HG03439 (cell line): ENCODE data around the gene FNDC11.

ENCODE experiments used
- ATAC-seq: cut with Tn5 transposase; IDR thresholded peaks from one replicate; pipeline ENCODE4 v1.9.1; 2021; ENCODE audit warnings: mild to moderate bottlenecking, moderate library complexity; ENCODE audit not compliant: unreplicated experiment

The FNDC11 gene

DNA sequence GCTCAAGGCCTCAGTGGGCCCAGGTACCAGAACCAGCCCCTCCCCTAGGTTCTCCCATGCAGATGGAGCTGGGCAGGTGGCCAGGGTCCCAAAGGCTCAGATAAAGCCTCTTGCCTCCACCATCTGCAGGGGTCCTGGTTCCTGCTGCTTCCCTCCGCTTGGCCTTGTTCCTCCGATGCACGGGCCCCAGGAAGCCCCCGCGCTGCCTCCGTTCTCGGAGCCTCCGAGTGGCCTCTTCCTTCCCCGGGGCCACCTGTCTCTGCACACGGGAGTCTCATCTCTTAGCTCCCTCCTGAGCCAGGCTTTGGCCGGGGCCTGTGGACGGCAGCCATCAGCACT lies 14.9 kb upstream of the FNDC11 start:
- ATAC-seq, result no peak

- no peak for ATAC-seq
Measured at GRCh38 chr20:63539441-63540370, 14.3 kb upstream of the FNDC11 start.

GRCh38 chr20:63540417-63541186 lies 13.4 kb upstream of the FNDC11 start:
- ATAC-seq, result no peak

- no peak for ATAC-seq
Measured at GRCh38 chr20:63541371-63541770, 12.6 kb upstream of the FNDC11 start.

- no peak for ATAC-seq
Measured at GRCh38 chr20:63542031-63542559, 11.9 kb upstream of the FNDC11 start.

DNA sequence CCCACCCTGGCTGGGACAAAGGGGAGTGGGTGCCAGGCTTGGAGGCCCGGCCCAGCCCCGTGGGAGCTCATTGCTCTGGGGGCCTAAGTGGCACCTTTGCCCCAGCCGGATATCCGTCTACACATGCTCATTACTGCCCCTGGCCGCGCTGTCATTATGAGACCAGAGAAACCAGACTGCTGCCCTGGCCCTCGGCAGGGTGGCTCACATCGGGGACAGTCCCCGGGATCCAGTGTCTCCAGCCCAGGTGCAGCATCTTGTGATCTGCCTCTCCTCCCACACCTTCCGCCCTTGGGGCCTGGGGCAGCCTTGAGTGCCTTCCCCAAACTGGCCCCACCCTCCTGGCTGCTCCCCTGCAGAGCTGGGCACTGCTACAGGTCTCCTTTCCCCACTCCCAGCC lies 11.3 kb upstream of the FNDC11 start:
- ATAC-seq, result no peak

GRCh38 chr20:63543131-63543530 lies 10.8 kb upstream of the FNDC11 start:
- no peak for ATAC-seq

- no peak for ATAC-seq
Measured at GRCh38 chr20:63543733-63544132, 10.2 kb upstream of the FNDC11 start.

DNA sequence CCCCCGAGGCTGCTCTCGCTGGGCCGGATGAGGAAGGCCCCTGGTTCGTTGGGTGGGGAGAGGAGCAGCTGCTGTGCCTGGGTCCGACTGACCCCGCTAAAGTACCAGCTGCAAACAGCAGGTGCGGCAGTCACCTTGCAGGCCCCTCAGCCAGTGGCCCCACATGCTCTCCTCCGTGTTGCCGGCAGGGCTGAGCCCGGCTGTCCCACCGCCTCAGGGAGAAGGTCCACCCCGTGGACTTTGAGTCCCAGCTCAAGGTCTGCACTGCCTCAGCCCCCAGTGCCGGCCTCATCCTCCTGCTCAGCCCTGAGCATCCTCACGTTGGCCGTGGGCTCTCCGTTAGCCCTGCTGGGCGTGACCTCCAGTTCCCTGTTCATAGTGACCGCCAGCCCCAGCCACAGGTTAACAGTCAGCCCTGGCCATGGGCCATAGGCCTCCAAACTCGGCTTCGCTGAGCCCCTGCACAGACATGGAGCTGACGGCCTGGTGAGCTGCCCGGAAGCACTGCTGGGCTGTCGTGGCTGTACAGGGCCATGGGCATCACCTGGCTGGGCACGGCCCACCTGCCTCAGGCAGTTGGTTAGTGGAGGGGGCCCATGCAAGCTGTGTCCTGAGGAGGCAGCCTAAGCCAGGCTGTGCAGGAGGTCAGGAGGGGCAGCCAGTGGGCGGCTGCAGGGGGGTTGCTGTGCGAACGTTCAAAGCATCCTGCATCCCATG lies 9.6 kb upstream of the FNDC11 start:
- ATAC-seq, result no peak

- no peak for ATAC-seq
Measured at GRCh38 chr20:63544958-63545516, 8.9 kb upstream of the FNDC11 start.

DNA sequence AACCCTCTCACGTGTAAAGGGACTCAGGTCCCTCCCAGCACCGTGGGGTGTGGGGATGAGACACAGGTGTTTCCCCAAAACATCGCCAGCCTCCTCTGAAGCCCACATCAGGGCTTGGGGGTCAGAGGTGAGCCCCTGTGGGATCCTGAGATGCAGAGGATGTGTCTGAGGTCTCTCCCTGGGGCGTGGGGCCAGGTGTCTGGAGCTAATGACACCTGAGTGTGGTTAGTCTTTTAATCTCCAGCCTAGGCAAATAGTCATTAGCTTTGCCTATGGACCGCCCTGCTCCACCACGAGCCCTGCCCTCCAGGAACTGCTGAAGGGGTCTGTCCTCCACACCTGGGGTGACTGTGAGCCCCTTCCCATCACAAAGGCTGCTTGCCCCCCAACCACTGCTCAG lies 8.1 kb upstream of the FNDC11 start:
- ATAC-seq, result no peak

DNA sequence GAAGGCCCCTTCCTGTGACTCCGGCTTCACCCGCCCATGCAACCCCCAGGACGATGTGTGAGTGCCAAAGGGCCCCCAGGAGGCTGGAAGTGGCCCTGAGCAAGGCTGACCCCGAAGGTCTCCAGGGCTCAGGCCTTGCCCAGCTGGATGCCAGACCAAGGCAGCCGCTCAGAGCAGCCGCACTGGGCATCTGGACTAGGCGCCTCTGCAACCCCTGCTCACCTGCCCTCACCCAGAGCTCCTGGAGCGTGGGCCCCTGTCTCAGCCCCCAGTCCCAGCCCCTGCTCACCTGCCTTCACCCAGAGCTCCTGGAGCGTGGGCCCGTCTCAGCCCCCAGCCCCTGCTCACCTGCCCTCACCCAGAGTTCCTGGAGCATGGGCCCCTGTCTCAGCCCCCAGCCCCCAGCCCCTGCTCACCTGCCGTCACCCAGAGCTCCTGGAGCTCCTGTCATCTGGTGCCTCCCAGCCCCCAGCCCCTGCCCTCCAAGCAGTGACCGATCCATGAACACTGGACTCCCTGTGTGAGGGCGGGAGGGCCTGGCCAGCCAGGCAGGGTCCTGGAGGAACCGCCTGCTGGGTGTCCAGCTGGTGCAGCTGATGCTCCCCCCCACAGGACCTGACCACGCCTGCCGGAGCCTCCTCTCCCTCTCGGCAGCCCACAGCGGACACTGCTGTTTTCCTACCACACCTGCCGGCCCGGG lies 7.6 kb upstream of the FNDC11 start:
- no peak for ATAC-seq

GRCh38 chr20:63546956-63547724 lies 6.8 kb upstream of the FNDC11 start:
- ATAC-seq, result no peak

- no peak for ATAC-seq
Measured at GRCh38 chr20:63547725-63548480, 6.1 kb upstream of the FNDC11 start, which contains the start of gene SRMS. TSS of gene SRMS (minus strand) at chr20:63547749. CDS start at chr20:63547463, 286 bp downstream.

- ATAC-seq, result no peak
Measured at GRCh38 chr20:63548542-63548941, 5.4 kb upstream of the FNDC11 start.

- ATAC-seq, result no peak
Measured at GRCh38 chr20:63549019-63549418, 4.9 kb upstream of the FNDC11 start.

DNA sequence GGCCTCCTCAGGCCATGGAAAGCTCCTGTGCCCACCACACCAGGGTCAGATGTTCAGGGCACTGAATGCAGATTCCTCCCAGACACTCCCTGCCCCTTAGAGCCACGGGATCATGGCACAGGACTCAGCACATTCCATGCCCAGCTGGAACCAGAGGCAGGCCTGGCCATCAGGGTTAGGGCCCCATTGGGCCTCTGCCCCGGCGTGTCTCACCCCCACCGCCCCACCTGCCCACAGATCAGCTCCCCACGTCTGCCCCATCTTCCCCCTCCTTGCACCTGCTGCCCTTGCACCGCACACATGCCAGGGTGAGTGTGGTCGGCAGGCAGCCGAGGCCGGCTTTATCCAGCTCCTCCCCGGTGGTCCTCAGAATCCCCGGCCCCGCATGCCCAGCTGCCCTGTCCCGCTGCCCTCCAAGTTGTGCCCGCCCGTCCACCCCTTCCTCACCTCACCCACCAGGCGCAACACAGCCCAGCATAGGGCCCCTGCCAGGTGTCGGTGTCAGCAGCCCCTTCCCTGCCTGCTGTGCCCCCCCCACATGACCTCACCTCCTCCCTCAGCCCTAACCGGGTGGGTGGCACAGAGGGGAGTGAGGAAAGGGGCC lies 4.2 kb upstream of the FNDC11 start:
- ATAC-seq, result no peak

DNA sequence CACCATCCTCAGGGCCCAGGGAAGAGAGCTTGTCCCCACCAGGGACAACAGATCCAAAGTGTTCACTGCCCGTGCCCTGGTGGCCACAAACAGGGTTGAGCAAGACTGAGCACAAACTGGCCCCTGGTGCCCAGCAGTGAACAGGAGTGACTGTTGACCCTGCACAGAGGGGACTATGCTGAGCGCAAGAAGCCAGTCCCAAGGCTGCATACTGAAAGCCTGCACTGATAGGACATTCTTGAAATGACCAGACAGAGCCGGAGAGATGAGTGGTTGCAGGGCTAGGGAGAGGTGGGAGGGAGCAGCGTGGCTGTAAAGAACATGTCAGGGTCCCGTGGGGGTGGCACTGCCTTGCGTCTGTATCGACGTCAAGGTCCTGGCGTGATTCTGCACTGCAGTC lies 2.9 kb upstream of the FNDC11 start:
- ATAC-seq, result no peak
